ENCODE data around the gene S100A11.
A peak's percentile ranks its signal among the peaks of the same experiment; 100 is the strongest.

Gene S100A11

GRCh38 chr1:152038871-152039270, 2.1 kb upstream of the S100A11 start:
- DNase-seq = no peak

GRCh38 chr1:152035539-152036266, 1.1 kb downstream of the S100A11 start:
- DNase-seq = peak; percentile 66

GRCh38 chr1:152034654-152035538, 1.9 kb downstream of the S100A11 start:
- DNase-seq = peak; percentile 96

GRCh38 chr1:152034324-152034653, 2.5 kb downstream of the S100A11 start:
- DNase-seq = no peak

GRCh38 chr1:152029929-152030211, 6.9 kb downstream of the S100A11 start:
- no peak for DNase-seq

GRCh38 chr1:152029144-152029928, 7.5 kb downstream of the S100A11 start:
- DNase-seq = no peak

GRCh38 chr1:152026895-152027294, 9.9 kb downstream of the S100A11 start:
- DNase-seq = no peak

- DNase-seq = no peak
Observed at GRCh38 chr1:152024223-152024622, 12.6 kb downstream of the S100A11 start.

GRCh38 chr1:152023221-152023620, 13.6 kb downstream of the S100A11 start:
- DNase-seq = no peak

- DNase-seq = no peak
Observed at GRCh38 chr1:152022474-152022873, 14.3 kb downstream of the S100A11 start.

- DNase-seq = no peak
Observed at GRCh38 chr1:152021569-152021968, 15.2 kb downstream of the S100A11 start.

- DNase-seq = no peak
Observed at GRCh38 chr1:152020849-152021248, 16.0 kb downstream of the S100A11 start.

GRCh38 chr1:152018537-152018936, 18.3 kb downstream of the S100A11 start:
- no peak for DNase-seq

GRCh38 chr1:152015766-152016165, 21.0 kb downstream of the S100A11 start:
- DNase-seq = no peak

- DNase-seq = no peak
Observed at GRCh38 chr1:152014943-152015342, 21.9 kb downstream of the S100A11 start.

- DNase-seq = peak; percentile 40
Observed at GRCh38 chr1:152013664-152014237, 23.1 kb downstream of the S100A11 start.

- DNase-seq = no peak
Observed at GRCh38 chr1:152009691-152010090, 27.1 kb downstream of the S100A11 start.

GRCh38 chr1:152007047-152007446, 29.8 kb downstream of the S100A11 start:
- no peak for DNase-seq

GRCh38 chr1:152005360-152005912, 31.4 kb downstream of the S100A11 start:
- no peak for DNase-seq

GRCh38 chr1:152003846-152004442, 32.9 kb downstream of the S100A11 start:
- no peak for DNase-seq

GRCh38 chr1:152002960-152003359, 33.8 kb downstream of the S100A11 start:
- no peak for DNase-seq

All from CD4-positive, alpha-beta T cell treated with Interleukin-4 for 4 hours (primary cell).